ENCODE measurements around the gene LATS2.

LATS2 gene

DNA sequence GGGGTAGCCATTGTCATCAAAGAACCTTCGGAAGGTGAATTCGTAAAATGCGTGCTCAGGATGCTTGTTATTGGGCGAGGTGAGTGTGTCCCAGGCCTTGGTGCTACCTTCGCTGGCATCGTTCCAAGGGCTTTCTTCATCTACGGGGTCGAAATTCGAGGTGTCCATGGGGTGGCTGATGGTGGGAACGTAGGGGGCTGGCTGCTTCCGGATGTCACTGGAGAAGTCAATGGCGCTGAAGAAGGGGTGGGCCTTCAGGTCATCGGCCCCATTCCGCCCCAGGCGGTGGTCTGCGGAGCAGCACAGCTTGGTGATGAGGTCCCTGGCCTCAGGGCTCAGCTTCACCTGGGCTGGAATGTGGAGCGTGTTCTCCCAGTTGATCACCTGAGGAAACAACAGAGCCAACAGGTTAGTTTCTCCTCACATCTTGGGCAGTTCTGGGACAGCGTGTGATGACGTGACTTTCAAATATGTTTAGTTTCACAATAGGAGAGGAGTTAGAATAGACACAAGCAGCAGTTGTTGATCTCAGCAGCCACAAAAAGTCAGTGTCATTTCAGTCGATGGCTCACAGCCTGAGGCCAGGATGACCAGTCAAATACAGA lies 86.3 kb downstream of the LATS2 start:
- TF ChIP-seq POLR2A (IDR thresholded peaks at IDR 0.05; ENCODE audit: extremely low read depth, insufficient read length) (no peak), CTCF (IDR thresholded peaks at IDR 0.05; ENCODE audit: low read depth, low read length) (no peak), MYC (IDR thresholded peaks at IDR 0.05; ENCODE audit: low read depth, low read length) (no peak), MAX (IDR thresholded peaks at IDR 0.05; ENCODE audit: low read depth, low read length) (no peak)

GRCh38 chr13:20973886-20974425 lies 87.4 kb downstream of the LATS2 start:
- TF ChIP-seq MAX (IDR thresholded peaks at IDR 0.05; ENCODE audit: low read depth, low read length) (no peak), POLR2A (IDR thresholded peaks at IDR 0.05; ENCODE audit: extremely low read depth, insufficient read length) (no peak), MYC (IDR thresholded peaks at IDR 0.05; ENCODE audit: low read depth, low read length) (no peak)
- no peak overlapping the region for H3K4me3 ChIP-seq (ENCODE audit: low read depth, low read length)
- no peak for DNase-seq (ENCODE audit: low read depth)

More for the DNA sequence above, 86.3 kb downstream of the LATS2 start:
- DNase-seq (ENCODE audit: low read depth), result peak; percentile 0
- no peak overlapping the region for H3K4me3 ChIP-seq (ENCODE audit: low read depth, low read length)

- H3K4me3 ChIP-seq (ENCODE audit: low read depth, low read length), result no peak overlapping the region
- DNase-seq (ENCODE audit: low read depth), result no peak
- TF ChIP-seq MYC (IDR thresholded peaks at IDR 0.05; ENCODE audit: low read depth, low read length) (no peak), MAX (IDR thresholded peaks at IDR 0.05; ENCODE audit: low read depth, low read length) (no peak), CTCF (IDR thresholded peaks at IDR 0.05; ENCODE audit: low read depth, low read length) (no peak), POLR2A (IDR thresholded peaks at IDR 0.05; ENCODE audit: extremely low read depth, insufficient read length) (no peak)
These were observed 88.7 kb downstream of the LATS2 start for GRCh38 chr13:20972731-20973130.

GRCh38 chr13:20969182-20969581 lies 92.2 kb downstream of the LATS2 start:
- no peak for DNase-seq (ENCODE audit: low read depth)
- no peak overlapping the region for H3K4me3 ChIP-seq (ENCODE audit: low read depth, low read length)
- TF ChIP-seq MAX (IDR thresholded peaks at IDR 0.05; ENCODE audit: low read depth, low read length) (no peak), POLR2A (IDR thresholded peaks at IDR 0.05; ENCODE audit: extremely low read depth, insufficient read length) (no peak), CTCF (IDR thresholded peaks at IDR 0.05; ENCODE audit: low read depth, low read length) (no peak), MYC (IDR thresholded peaks at IDR 0.05; ENCODE audit: low read depth, low read length) (no peak)

DNA sequence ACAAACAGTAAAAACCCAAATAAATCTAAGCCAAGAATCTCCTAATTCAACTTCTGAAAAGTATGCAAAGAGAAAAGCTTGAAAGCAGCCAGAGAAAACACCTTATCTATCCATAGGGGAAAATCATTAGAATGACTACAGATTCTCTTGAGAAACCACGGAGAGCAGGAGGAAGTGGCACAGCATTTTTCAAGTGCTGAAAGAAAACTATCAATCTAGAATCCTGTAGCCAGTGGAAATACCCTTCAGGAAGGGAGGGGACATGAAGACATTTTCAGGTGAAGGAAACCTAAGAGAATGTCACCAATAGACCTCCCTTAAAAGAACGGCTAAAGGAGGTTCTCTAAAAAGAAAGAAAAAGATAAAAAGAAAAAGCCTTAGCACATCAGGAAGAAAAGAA lies 92.6 kb downstream of the LATS2 start:
- H3K4me3 ChIP-seq (ENCODE audit: low read depth, low read length), result no peak overlapping the region
- no peak for DNase-seq (ENCODE audit: low read depth)
- TF ChIP-seq MYC (IDR thresholded peaks at IDR 0.05; ENCODE audit: low read depth, low read length) (no peak), POLR2A (IDR thresholded peaks at IDR 0.05; ENCODE audit: extremely low read depth, insufficient read length) (no peak), MAX (IDR thresholded peaks at IDR 0.05; ENCODE audit: low read depth, low read length) (no peak), CTCF (IDR thresholded peaks at IDR 0.05; ENCODE audit: low read depth, low read length) (no peak)

DNA sequence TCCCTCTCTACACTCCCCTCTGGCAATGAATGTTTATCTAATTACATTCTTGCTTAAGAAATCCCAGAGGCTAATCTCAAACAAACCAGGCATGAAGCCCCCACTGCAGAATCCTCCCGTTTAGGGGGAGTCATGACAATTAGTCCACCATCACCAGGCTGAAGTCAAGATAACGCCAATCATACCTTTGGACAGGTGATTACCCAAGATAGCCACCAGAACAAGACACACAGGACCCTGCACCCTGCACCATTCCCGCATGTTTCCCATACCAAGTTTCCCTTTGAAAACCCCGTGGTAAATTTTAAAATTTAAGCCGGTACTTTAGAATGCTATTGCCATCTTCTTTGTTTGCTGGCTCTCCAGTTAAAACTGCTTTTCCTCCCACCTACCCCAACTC lies 94.0 kb downstream of the LATS2 start:
- no peak overlapping the region for H3K4me3 ChIP-seq (ENCODE audit: low read depth, low read length)
- DNase-seq (ENCODE audit: low read depth), result no peak
- no peak for TF ChIP-seq CTCF (IDR thresholded peaks at IDR 0.05; ENCODE audit: low read depth, low read length)
- no peak for TF ChIP-seq MAX (IDR thresholded peaks at IDR 0.05; ENCODE audit: low read depth, low read length)
- TF ChIP-seq MYC (IDR thresholded peaks at IDR 0.05; ENCODE audit: low read depth, low read length), result no peak
- TF ChIP-seq POLR2A (IDR thresholded peaks at IDR 0.05; ENCODE audit: extremely low read depth, insufficient read length), result no peak
